ENCODE results near the gene NUDT8.
A peak's percentile ranks its signal among the peaks of the same experiment; 100 is the strongest.
"Not testable (repeated sequence)": the region's sequence is repeated elsewhere in the genome, so short reads cannot be mapped to it uniquely, and the experiment has no call there.

NUDT8 gene

GRCh38 chr11:67662142-67662834 is 32.6 kb upstream of the NUDT8 start:
- DNase-seq (ENCODE audit: low read depth in 3 of 3, low spot score in 1 of 3), result no peak

GRCh38 chr11:67660752-67661151 is 31.0 kb upstream of the NUDT8 start:
- DNase-seq (ENCODE audit: low read depth in 3 of 3, low spot score in 1 of 3), result not testable (repeated sequence)

GRCh38 chr11:67659651-67660165 is 30.0 kb upstream of the NUDT8 start:
- not testable (repeated sequence) for DNase-seq (ENCODE audit: low read depth in 3 of 3, low spot score in 1 of 3)

- no peak for DNase-seq (ENCODE audit: low read depth in 3 of 3, low spot score in 1 of 3)
These were observed 27.6 kb upstream of the NUDT8 start for GRCh38 chr11:67657300-67657699.

- DNase-seq (ENCODE audit: low read depth in 3 of 3, low spot score in 1 of 3), result no peak
These were observed 26.7 kb upstream of the NUDT8 start for GRCh38 chr11:67656278-67656922.

- no peak for DNase-seq (ENCODE audit: low read depth in 3 of 3, low spot score in 1 of 3)
These were observed 24.5 kb upstream of the NUDT8 start for GRCh38 chr11:67654225-67654624.

- no peak for DNase-seq (ENCODE audit: low read depth in 3 of 3, low spot score in 1 of 3)
These were observed 23.5 kb upstream of the NUDT8 start for GRCh38 chr11:67652965-67653845.

- DNase-seq (ENCODE audit: low read depth in 3 of 3, low spot score in 1 of 3), result no peak
These were observed 22.4 kb upstream of the NUDT8 start for GRCh38 chr11:67651976-67652781.

GRCh38 chr11:67649634-67650510 is 20.1 kb upstream of the NUDT8 start:
- no peak for DNase-seq (ENCODE audit: low read depth in 3 of 3, low spot score in 1 of 3)

GRCh38 chr11:67648796-67649613 is 19.3 kb upstream of the NUDT8 start:
- DNase-seq (ENCODE audit: low read depth in 3 of 3, low spot score in 1 of 3), result no peak

GRCh38 chr11:67648140-67648795 is 18.5 kb upstream of the NUDT8 start:
- peak in 1 of 3 donors; percentile 18 for DNase-seq (ENCODE audit: low read depth in 3 of 3, low spot score in 1 of 3)

- no peak for DNase-seq (ENCODE audit: low read depth in 3 of 3, low spot score in 1 of 3)
These were observed 17.7 kb upstream of the NUDT8 start for GRCh38 chr11:67647471-67647870.

GRCh38 chr11:67646535-67647336 is 17.0 kb upstream of the NUDT8 start:
- DNase-seq (ENCODE audit: low read depth in 3 of 3, low spot score in 1 of 3), result no peak

GRCh38 chr11:67645521-67646461 is 16.1 kb upstream of the NUDT8 start:
- DNase-seq (ENCODE audit: low read depth in 3 of 3, low spot score in 1 of 3), result no peak

- no peak for DNase-seq (ENCODE audit: low read depth in 3 of 3, low spot score in 1 of 3)
These were observed 15.0 kb upstream of the NUDT8 start for GRCh38 chr11:67644472-67645418.

Data from stimulated activated CD4-positive, alpha-beta T cell treated with anti-CD3 and anti-CD28 coated beads, TNF-alpha, amount 100 ng/mL, for 1 hour (primary cell).